GM12892 (cell line): ENCODE results near the gene MEAK7.

Experiments used
- POLR2A ChIP-seq: IDR thresholded peaks from 2 replicates; pipeline ENCODE4 v1.6.1; 2011; ENCODE audit warnings: low read depth, low read length, control low read depth
- POLR2AphosphoS5 ChIP-seq: IDR thresholded peaks from 2 replicates; pipeline ENCODE4 v1.6.1; 2011; ENCODE audit warnings: low read depth, low read length, control low read depth
- TAF1 ChIP-seq: IDR thresholded peaks from 2 replicates; pipeline ENCODE4 v1.6.1; 2011; ENCODE audit warnings: low read depth, mild to moderate bottlenecking, control low read depth, low read length, borderline replicate concordance

DNA sequence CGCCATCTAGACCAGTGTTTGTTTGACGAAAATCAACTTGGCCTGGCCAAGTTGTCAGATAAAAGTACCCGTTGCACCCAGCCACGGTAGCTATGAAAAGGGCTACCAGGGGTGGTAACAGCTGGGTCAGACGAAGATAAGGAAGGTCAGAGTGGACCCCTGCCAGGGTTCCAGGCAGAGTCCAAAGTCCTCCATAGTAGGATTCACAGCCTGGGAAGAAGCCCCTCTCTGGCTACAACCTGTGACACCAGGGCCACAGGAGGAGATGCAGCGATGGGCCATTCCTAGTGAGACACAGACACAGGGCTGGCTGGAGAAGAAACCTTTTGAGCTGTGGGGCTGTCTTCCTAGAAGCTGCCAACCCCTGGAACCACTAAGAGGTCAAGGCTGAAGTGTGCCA lies 39.3 kb downstream of the MEAK7 start:
- TF ChIP-seq POLR2A (no peak), TAF1 (no peak), POLR2AphosphoS5 (no peak)
